Neural cell (in vitro differentiated cells): Measurements from ENCODE around the gene CLCNKB. TPM values are rescaled to one million over a fixed set of nuclear protein-coding genes. Genes with fewer than 3 reads are reported as not detected.

Source experiments
- H2AFZ ChIP-seq: fragments of 200-600, 300-800 bp; sonication (generic), shearing (Covaris generic); 2 replicates; pipeline ENCODE4 v1.6.0; 2014; ENCODE audit warnings: low read depth, mild to moderate bottlenecking, antibody characterized with exemption, low read length, moderate library complexity
- H3F3A ChIP-seq: fragments of 200-600 bp; shearing (Covaris generic); 2 replicates; pipeline ENCODE4 v1.6.1; 2016; ENCODE audit warnings: mild to moderate bottlenecking, moderate library complexity, mixed read lengths, antibody characterized with exemption, low read length; ENCODE audit not compliant: insufficient read depth, poor library complexity, severe bottlenecking
- H3K27ac ChIP-seq: fragments of 200-600, 300-800 bp; sonication (generic), shearing (Covaris generic); 2 replicates; pipeline ENCODE4 v1.5.1; 2014; ENCODE audit warnings: mild to moderate bottlenecking, low read length, moderate library complexity
- H3K27me3 ChIP-seq: fragments of 300-800, 200-600 bp; sonication (generic), shearing (Covaris generic); 2 replicates; pipeline ENCODE4 v1.6.0; 2014; ENCODE audit warnings: mild to moderate bottlenecking, low read depth, low read length, moderate library complexity; ENCODE audit not compliant: insufficient read depth
- H3K36me3 ChIP-seq: fragments of 300-800, 200-600 bp; sonication (generic), shearing (Covaris generic); 2 replicates; pipeline ENCODE4 v1.5.1; 2014; ENCODE audit warnings: mild to moderate bottlenecking, antibody characterized with exemption, low read length, moderate library complexity; ENCODE audit not compliant: insufficient read depth
- H3K4me2 ChIP-seq: fragments of 300-800, 200-600 bp; sonication (generic), shearing (Covaris generic); 2 replicates; pipeline ENCODE4 v1.6.0; 2014; ENCODE audit warnings: mild to moderate bottlenecking, low read length
- H3K4me3 ChIP-seq: fragments of 300-800, 200-600 bp; sonication (generic), shearing (Covaris generic); 2 replicates; pipeline ENCODE4 v1.5.1; 2014; ENCODE audit warnings: mild to moderate bottlenecking, low read length, moderate library complexity
- H3K79me2 ChIP-seq: fragments of 200-600 bp; shearing (Covaris generic); replicated peaks from 2 replicates; pipeline ENCODE4 v1.6.0; 2014; ENCODE audit warnings: mild to moderate bottlenecking, low read length, moderate library complexity; ENCODE audit not compliant: insufficient read depth
- H3K9ac ChIP-seq: fragments of 300-800, 200-600 bp; sonication (generic), shearing (Covaris generic); 2 replicates; pipeline ENCODE4 v1.6.1; 2016; ENCODE audit warnings: mild to moderate bottlenecking, low read length, mixed read lengths
- H3K9me2 ChIP-seq: fragments of 200-600 bp; shearing (Covaris generic); 2 replicates; pipeline ENCODE4 v1.6.1; 2016; ENCODE audit warnings: mild to moderate bottlenecking, low read length, mixed read lengths; ENCODE audit not compliant: insufficient read depth
- H3K9me3 ChIP-seq: fragments of 200-600, 300-800 bp; sonication (generic), shearing (Covaris generic); 2 replicates; pipeline ENCODE4 v1.6.1; 2016; ENCODE audit warnings: mild to moderate bottlenecking, mixed run types, low read length, moderate library complexity, mixed read lengths
- H4K20me1 ChIP-seq: fragments of 200-600 bp; shearing (Covaris generic); 2 replicates; pipeline ENCODE4 v1.6.1; 2016; ENCODE audit warnings: mild to moderate bottlenecking, mixed run types; ENCODE audit not compliant: insufficient read depth
- EP300 ChIP-seq: fragments of 450-650 bp; conservative IDR thresholded peaks from 2 replicates; pipeline ENCODE4 v1.6.1; 2014; ENCODE audit warnings: antibody characterized with exemption, mild to moderate bottlenecking, moderate library complexity; ENCODE audit not compliant: poor library complexity, severe bottlenecking
- EZH2 ChIP-seq: fragments of 200-600, 300-800 bp; shearing (Covaris generic), sonication (generic); IDR thresholded peaks from 2 replicates; pipeline ENCODE4 v1.6.1; 2014; ENCODE audit warnings: antibody characterized with exemption, low read length, borderline replicate concordance, mild to moderate bottlenecking; ENCODE audit not compliant: insufficient read depth, poor library complexity, severe bottlenecking
- MXI1 ChIP-seq: fragments of 450-650 bp; conservative IDR thresholded peaks from 2 replicates; pipeline ENCODE4 v1.6.1; 2014; ENCODE audit warnings: antibody characterized with exemption, mild to moderate bottlenecking; ENCODE audit not compliant: poor library complexity, severe bottlenecking
- POLR2AphosphoS5 ChIP-seq: IDR thresholded peaks from 2 replicates; pipeline ENCODE4 v1.6.1; 2012
- RAD21 ChIP-seq: fragments of 450-650 bp; conservative IDR thresholded peaks from 2 replicates; pipeline ENCODE4 v1.6.1; 2014; ENCODE audit warnings: antibody characterized with exemption, mild to moderate bottlenecking, moderate library complexity
- SMC3 ChIP-seq: fragments of 450-650 bp; conservative IDR thresholded peaks from 2 replicates; pipeline ENCODE4 v1.6.1; 2014; ENCODE audit warnings: antibody characterized with exemption, mild to moderate bottlenecking, moderate library complexity; ENCODE audit not compliant: poor library complexity
- TAF1 ChIP-seq: IDR thresholded peaks from 2 replicates; pipeline ENCODE4 v1.6.1; 2012; ENCODE audit warnings: low read depth
- polyA plus RNA-seq: library from polyadenylated mRNA; depleted of rRNA; stranded (reverse); fragments of >200 nt; gene quantifications from 2 replicates; pipeline ENCODE4 v1.2.3, GENCODE V29; 2014
- TF ChIP-seq, protein P1 (sequence below): fragments of 450-650 bp; IDR thresholded peaks from 2 replicates; pipeline ENCODE4 v1.5.1; 2014; ENCODE audit warnings: antibody characterized with exemption, mild to moderate bottlenecking, moderate library complexity; ENCODE audit not compliant: poor library complexity, severe bottlenecking
- TF ChIP-seq, protein P2 (sequence below): IDR thresholded peaks from 2 replicates; pipeline ENCODE4 v1.6.1; 2012; ENCODE audit warnings: borderline replicate concordance

CLCNKB gene
- polyA plus RNA-seq, 1 donor from 2014 or later = not detected

DNA sequence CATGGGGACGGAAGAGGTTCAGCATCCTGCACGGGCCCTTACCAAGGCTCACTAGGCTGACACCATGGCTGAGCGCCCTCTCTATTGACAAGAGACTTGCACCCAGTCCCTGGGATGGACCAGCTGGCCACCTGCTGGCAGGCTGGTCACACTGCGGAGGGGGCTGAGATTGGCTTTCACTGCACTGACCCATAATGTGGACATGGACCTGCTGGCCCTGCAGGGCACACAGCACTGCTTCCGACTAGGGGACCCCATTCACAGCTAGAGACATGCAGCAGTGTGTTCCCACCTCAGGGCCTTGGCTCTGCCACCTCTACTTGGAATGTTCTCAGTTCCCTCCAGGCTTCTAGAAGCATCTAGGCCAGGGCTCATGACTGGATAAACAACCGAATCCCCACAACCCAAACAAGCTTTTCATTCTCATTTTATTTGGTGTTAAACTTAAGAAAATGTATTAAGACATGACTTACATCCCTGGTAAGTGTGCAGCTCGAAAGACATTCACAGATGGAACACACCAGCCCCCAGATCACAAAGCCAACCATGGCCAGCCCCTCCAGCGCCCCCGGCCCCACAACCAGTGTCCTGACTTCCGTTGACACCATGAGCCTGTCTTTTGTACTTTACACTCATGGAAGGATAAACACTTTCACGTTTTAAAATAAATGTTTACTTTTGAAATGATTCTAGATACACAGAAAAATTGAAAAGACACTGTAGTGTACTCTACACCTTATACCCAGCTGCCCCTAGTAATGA, 48.8 kb upstream of the CLCNKB start:
- no peaks in the 10 kb centered on the region for H3K36me3 ChIP-seq
- no peaks in the 10 kb centered on the region for H3F3A ChIP-seq
- H2AFZ ChIP-seq = no peak overlapping the region
- H3K27ac ChIP-seq = no peak overlapping the region
- TF ChIP-seq EZH2 (no peak), TAF1 (no peak), EP300 (no peak), SMC3 (no peak), MXI1 (no peak), POLR2AphosphoS5 (no peak), RAD21 (no peak)
- TF ChIP-seq, protein P1, sequence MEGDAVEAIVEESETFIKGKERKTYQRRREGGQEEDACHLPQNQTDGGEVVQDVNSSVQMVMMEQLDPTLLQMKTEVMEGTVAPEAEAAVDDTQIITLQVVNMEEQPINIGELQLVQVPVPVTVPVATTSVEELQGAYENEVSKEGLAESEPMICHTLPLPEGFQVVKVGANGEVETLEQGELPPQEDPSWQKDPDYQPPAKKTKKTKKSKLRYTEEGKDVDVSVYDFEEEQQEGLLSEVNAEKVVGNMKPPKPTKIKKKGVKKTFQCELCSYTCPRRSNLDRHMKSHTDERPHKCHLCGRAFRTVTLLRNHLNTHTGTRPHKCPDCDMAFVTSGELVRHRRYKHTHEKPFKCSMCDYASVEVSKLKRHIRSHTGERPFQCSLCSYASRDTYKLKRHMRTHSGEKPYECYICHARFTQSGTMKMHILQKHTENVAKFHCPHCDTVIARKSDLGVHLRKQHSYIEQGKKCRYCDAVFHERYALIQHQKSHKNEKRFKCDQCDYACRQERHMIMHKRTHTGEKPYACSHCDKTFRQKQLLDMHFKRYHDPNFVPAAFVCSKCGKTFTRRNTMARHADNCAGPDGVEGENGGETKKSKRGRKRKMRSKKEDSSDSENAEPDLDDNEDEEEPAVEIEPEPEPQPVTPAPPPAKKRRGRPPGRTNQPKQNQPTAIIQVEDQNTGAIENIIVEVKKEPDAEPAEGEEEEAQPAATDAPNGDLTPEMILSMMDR = no peak
- TF ChIP-seq, protein P2, sequence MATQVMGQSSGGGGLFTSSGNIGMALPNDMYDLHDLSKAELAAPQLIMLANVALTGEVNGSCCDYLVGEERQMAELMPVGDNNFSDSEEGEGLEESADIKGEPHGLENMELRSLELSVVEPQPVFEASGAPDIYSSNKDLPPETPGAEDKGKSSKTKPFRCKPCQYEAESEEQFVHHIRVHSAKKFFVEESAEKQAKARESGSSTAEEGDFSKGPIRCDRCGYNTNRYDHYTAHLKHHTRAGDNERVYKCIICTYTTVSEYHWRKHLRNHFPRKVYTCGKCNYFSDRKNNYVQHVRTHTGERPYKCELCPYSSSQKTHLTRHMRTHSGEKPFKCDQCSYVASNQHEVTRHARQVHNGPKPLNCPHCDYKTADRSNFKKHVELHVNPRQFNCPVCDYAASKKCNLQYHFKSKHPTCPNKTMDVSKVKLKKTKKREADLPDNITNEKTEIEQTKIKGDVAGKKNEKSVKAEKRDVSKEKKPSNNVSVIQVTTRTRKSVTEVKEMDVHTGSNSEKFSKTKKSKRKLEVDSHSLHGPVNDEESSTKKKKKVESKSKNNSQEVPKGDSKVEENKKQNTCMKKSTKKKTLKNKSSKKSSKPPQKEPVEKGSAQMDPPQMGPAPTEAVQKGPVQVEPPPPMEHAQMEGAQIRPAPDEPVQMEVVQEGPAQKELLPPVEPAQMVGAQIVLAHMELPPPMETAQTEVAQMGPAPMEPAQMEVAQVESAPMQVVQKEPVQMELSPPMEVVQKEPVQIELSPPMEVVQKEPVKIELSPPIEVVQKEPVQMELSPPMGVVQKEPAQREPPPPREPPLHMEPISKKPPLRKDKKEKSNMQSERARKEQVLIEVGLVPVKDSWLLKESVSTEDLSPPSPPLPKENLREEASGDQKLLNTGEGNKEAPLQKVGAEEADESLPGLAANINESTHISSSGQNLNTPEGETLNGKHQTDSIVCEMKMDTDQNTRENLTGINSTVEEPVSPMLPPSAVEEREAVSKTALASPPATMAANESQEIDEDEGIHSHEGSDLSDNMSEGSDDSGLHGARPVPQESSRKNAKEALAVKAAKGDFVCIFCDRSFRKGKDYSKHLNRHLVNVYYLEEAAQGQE = no peak
- H3K4me2 ChIP-seq = no peak overlapping the region
- H4K20me1 ChIP-seq = no peaks in the 10 kb centered on the region
- no peaks in the 10 kb centered on the region for H3K9me2 ChIP-seq
- no peak overlapping the region for H3K4me3 ChIP-seq
- H3K9me3 ChIP-seq = no peaks in the 10 kb centered on the region
- no peak overlapping the region for H3K9ac ChIP-seq
- H3K79me2 ChIP-seq = no peaks in the 10 kb centered on the region
- no peaks in the 10 kb centered on the region for H3K27me3 ChIP-seq

DNA sequence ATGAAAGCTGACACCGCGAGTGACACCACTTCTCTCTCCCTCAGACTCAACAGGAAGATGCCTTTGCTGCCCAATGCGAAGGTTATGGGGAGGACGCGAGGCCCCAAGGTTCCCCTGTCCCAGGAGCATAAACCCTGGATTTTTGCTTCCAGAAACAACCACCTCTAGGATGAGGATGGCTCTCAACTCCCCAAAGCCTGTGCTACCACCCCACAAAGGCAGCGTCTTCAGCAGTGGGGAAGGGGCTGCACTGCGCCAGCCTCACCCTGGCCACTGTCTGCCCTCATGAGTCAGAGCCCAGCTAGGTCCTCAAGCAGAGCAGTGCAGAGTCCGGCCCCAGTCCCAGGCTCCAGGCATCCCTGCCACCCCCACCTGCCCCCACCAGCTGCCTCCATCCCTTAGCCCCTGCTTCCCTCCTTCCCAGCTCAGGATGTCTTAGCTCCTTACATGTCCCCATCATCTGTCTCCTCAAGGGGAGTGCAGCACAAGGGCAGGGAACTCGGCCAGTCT, 46.5 kb upstream of the CLCNKB start:
- Histone ChIP-seq H3F3A (no peaks in the 10 kb centered on the region), H3K4me2 (no peak overlapping the region), H3K9me3 (no peaks in the 10 kb centered on the region), H2AFZ (no peak overlapping the region), H3K4me3 (no peak overlapping the region), H3K9ac (no peak overlapping the region), H3K27ac (no peak overlapping the region), H4K20me1 (no peaks in the 10 kb centered on the region), H3K9me2 (no peaks in the 10 kb centered on the region), H3K27me3 (no peaks in the 10 kb centered on the region), H3K36me3 (no peaks in the 10 kb centered on the region), H3K79me2 (no peaks in the 10 kb centered on the region)
- no peak for TF ChIP-seq TAF1
- no peak for TF ChIP-seq EP300
- no peak for TF ChIP-seq POLR2AphosphoS5
- no peak for TF ChIP-seq RAD21
- TF ChIP-seq SMC3 = no peak
- TF ChIP-seq, protein P1 = no peak
- TF ChIP-seq MXI1 = no peak
- no peak for TF ChIP-seq EZH2
- TF ChIP-seq, protein P2 = no peak
